ENCODE data around the gene KCNE2.
"Not testable (repeated sequence)": the region's sequence is repeated elsewhere in the genome, so short reads cannot be mapped to it uniquely, and the experiment has no call there.

Gene KCNE2

GRCh38 chr21:34358866-34359265 is 4.9 kb upstream of the KCNE2 start:
- no peak for DNase-seq (ENCODE audit: low read depth in 1 of 2, low spot score in 1 of 2)
- in situ Hi-C loops (cut with HindIII; ENCODE audit: low pct_unique_long_range_greater_than_20kb, low sequenced_read_pairs), result no loop called here
- TF ChIP-seq JUND (IDR thresholded peaks at IDR 0.05; ENCODE audit: low read depth), result no peak

- DNase-seq (ENCODE audit: low read depth in 1 of 2, low spot score in 1 of 2), result peak in 1 of 2 experiments; percentile 11
- no peak for TF ChIP-seq JUND (IDR thresholded peaks at IDR 0.05; ENCODE audit: low read depth)
- in situ Hi-C loops (cut with HindIII; ENCODE audit: low pct_unique_long_range_greater_than_20kb, low sequenced_read_pairs), result no loop called here
Measured at GRCh38 chr21:34360488-34361241, 3.1 kb upstream of the KCNE2 start.

GRCh38 chr21:34362136-34362444 is 1.7 kb upstream of the KCNE2 start:
- no peak for DNase-seq (ENCODE audit: low read depth in 1 of 2, low spot score in 1 of 2)
- in situ Hi-C loops (cut with HindIII; ENCODE audit: low pct_unique_long_range_greater_than_20kb, low sequenced_read_pairs), result no loop called here
- TF ChIP-seq JUND (IDR thresholded peaks at IDR 0.05; ENCODE audit: low read depth), result no peak

- in situ Hi-C loops (cut with HindIII; ENCODE audit: low pct_unique_long_range_greater_than_20kb, low sequenced_read_pairs), result no loop called here
- TF ChIP-seq JUND (IDR thresholded peaks at IDR 0.05; ENCODE audit: low read depth), result no peak
- DNase-seq (ENCODE audit: low read depth in 1 of 2, low spot score in 1 of 2), result no peak
Measured at GRCh38 chr21:34362670-34363069, 1.1 kb upstream of the KCNE2 start.

GRCh38 chr21:34364921-34365320 is 1.1 kb downstream of the KCNE2 start:
- in situ Hi-C loops (cut with HindIII; ENCODE audit: low pct_unique_long_range_greater_than_20kb, low sequenced_read_pairs), result no loop called here
- no peak for TF ChIP-seq JUND (IDR thresholded peaks at IDR 0.05; ENCODE audit: low read depth)
- DNase-seq (ENCODE audit: low read depth in 1 of 2, low spot score in 1 of 2), result peak in 1 of 2 experiments; percentile 13

- in situ Hi-C loops (cut with HindIII; ENCODE audit: low pct_unique_long_range_greater_than_20kb, low sequenced_read_pairs), result no loop called here
- TF ChIP-seq JUND (IDR thresholded peaks at IDR 0.05; ENCODE audit: low read depth), result no peak
- no peak for DNase-seq (ENCODE audit: low read depth in 1 of 2, low spot score in 1 of 2)
Measured at GRCh38 chr21:34365809-34366208, 2.0 kb downstream of the KCNE2 start.

GRCh38 chr21:34367320-34367935 is 3.6 kb downstream of the KCNE2 start:
- in situ Hi-C loops (cut with HindIII; ENCODE audit: low pct_unique_long_range_greater_than_20kb, low sequenced_read_pairs), result no loop called here
- no peak for TF ChIP-seq JUND (IDR thresholded peaks at IDR 0.05; ENCODE audit: low read depth)
- DNase-seq (ENCODE audit: low read depth in 1 of 2, low spot score in 1 of 2), result peak in 1 of 2 experiments; percentile 95

GRCh38 chr21:34369741-34370140 is 5.9 kb downstream of the KCNE2 start:
- TF ChIP-seq JUND (IDR thresholded peaks at IDR 0.05; ENCODE audit: low read depth), result no peak
- DNase-seq (ENCODE audit: low read depth in 1 of 2, low spot score in 1 of 2), result no peak
- in situ Hi-C loops (cut with HindIII; ENCODE audit: low pct_unique_long_range_greater_than_20kb, low sequenced_read_pairs), result no loop called here

- TF ChIP-seq JUND (IDR thresholded peaks at IDR 0.05; ENCODE audit: low read depth), result no peak
- no peak for DNase-seq (ENCODE audit: low read depth in 1 of 2, low spot score in 1 of 2)
- in situ Hi-C loops (cut with HindIII; ENCODE audit: low pct_unique_long_range_greater_than_20kb, low sequenced_read_pairs), result no loop called here
Measured at GRCh38 chr21:34372321-34372720, 8.5 kb downstream of the KCNE2 start.

GRCh38 chr21:34374462-34374861 is 10.7 kb downstream of the KCNE2 start:
- in situ Hi-C loops (cut with HindIII; ENCODE audit: low pct_unique_long_range_greater_than_20kb, low sequenced_read_pairs); DNase-seq (ENCODE audit: low read depth in 1 of 2, low spot score in 1 of 2): not testable (repeated sequence)

GRCh38 chr21:34374940-34375618 is 11.3 kb downstream of the KCNE2 start, which contains the start of gene SMIM11:
SMIM11 (plus strand) TSS chr21:34375507; CDS start chr21:34379505, 3,998 bp downstream.
- DNase-seq (ENCODE audit: low read depth in 1 of 2, low spot score in 1 of 2); in situ Hi-C loops (cut with HindIII; ENCODE audit: low pct_unique_long_range_greater_than_20kb, low sequenced_read_pairs): not testable (repeated sequence)

- DNase-seq (ENCODE audit: low read depth in 1 of 2, low spot score in 1 of 2); in situ Hi-C loops (cut with HindIII; ENCODE audit: low pct_unique_long_range_greater_than_20kb, low sequenced_read_pairs): not testable (repeated sequence)
Measured at GRCh38 chr21:34375619-34375972, 11.8 kb downstream of the KCNE2 start.

- in situ Hi-C loops (cut with HindIII; ENCODE audit: low pct_unique_long_range_greater_than_20kb, low sequenced_read_pairs); DNase-seq (ENCODE audit: low read depth in 1 of 2, low spot score in 1 of 2): not testable (repeated sequence)
Measured at GRCh38 chr21:34383138-34383537, 19.3 kb downstream of the KCNE2 start.

GRCh38 chr21:34383724-34384415 is 20.1 kb downstream of the KCNE2 start:
- in situ Hi-C loops (cut with HindIII; ENCODE audit: low pct_unique_long_range_greater_than_20kb, low sequenced_read_pairs); DNase-seq (ENCODE audit: low read depth in 1 of 2, low spot score in 1 of 2): not testable (repeated sequence)

- in situ Hi-C loops (cut with HindIII; ENCODE audit: low pct_unique_long_range_greater_than_20kb, low sequenced_read_pairs); DNase-seq (ENCODE audit: low read depth in 1 of 2, low spot score in 1 of 2): not testable (repeated sequence)
Measured at GRCh38 chr21:34400522-34400921, 36.7 kb downstream of the KCNE2 start.

- in situ Hi-C loops (cut with HindIII; ENCODE audit: low pct_unique_long_range_greater_than_20kb, low sequenced_read_pairs); DNase-seq (ENCODE audit: low read depth in 1 of 2, low spot score in 1 of 2): not testable (repeated sequence)
Measured at GRCh38 chr21:34404742-34405141, 40.9 kb downstream of the KCNE2 start.

GRCh38 chr21:34405686-34406085 is 41.9 kb downstream of the KCNE2 start:
- DNase-seq (ENCODE audit: low read depth in 1 of 2, low spot score in 1 of 2); in situ Hi-C loops (cut with HindIII; ENCODE audit: low pct_unique_long_range_greater_than_20kb, low sequenced_read_pairs): not testable (repeated sequence)

All from T47D (cell line).